GM12801 (cell line): ENCODE results near the gene TMEM38A.

ENCODE experiments used
- CTCF ChIP-seq: IDR thresholded peaks from one replicate; pipeline ENCODE4 v1.5.1; 2011; ENCODE audit warnings: control low read depth; ENCODE audit not compliant: insufficient read length; ENCODE audit errors: extremely low read depth

Gene TMEM38A

GRCh38 chr19:16626796-16627192 is 34.1 kb upstream of the TMEM38A start:
- no peak for TF ChIP-seq CTCF

GRCh38 chr19:16627193-16627927 is 33.6 kb upstream of the TMEM38A start:
- no peak for TF ChIP-seq CTCF

GRCh38 chr19:16627928-16628182 is 33.1 kb upstream of the TMEM38A start:
- TF ChIP-seq CTCF: no peak

- no peak for TF ChIP-seq CTCF
Observed at GRCh38 chr19:16628183-16628983, 32.6 kb upstream of the TMEM38A start, which contains the start of gene MED26. MED26 (minus strand) TSS chr19:16628204; CDS start chr19:16627943, 261 bp downstream.

GRCh38 chr19:16628984-16629691 is 31.8 kb upstream of the TMEM38A start:
- no peak for TF ChIP-seq CTCF

- TF ChIP-seq CTCF: no peak
Observed at GRCh38 chr19:16631465-16631864, 29.5 kb upstream of the TMEM38A start.

- TF ChIP-seq CTCF: no peak
Observed at GRCh38 chr19:16637535-16637934, 23.4 kb upstream of the TMEM38A start.
